Activated naive CD4-positive, alpha-beta T cell treated with anti-CD3 and anti-CD28 coated beads, Interleukin-2, amount 50 U/mL, for 24 hours (primary cell): Measurements from ENCODE around the gene HECTD4.
"Not testable (repeated sequence)": the region's sequence is repeated elsewhere in the genome, so short reads cannot be mapped to it uniquely, and the experiment has no call there.

Experiments
- H3K27ac Mint-ChIP-seq: one replicate; pipeline ENCODE4 v1.8.0; 2021; ENCODE audit warnings: mild to moderate bottlenecking, mixed read lengths
- H3K27me3 Mint-ChIP-seq: one replicate; pipeline ENCODE4 v1.8.0; 2021; ENCODE audit warnings: mixed read lengths
- H3K36me3 Mint-ChIP-seq: one replicate; pipeline ENCODE4 v1.8.0; 2021; ENCODE audit warnings: mixed read lengths
- H3K4me1 Mint-ChIP-seq: one replicate; pipeline ENCODE4 v1.8.0; 2021; ENCODE audit warnings: mixed read lengths
- H3K4me3 Mint-ChIP-seq: one replicate; pipeline ENCODE4 v1.8.0; 2021; ENCODE audit warnings: mild to moderate bottlenecking, mixed read lengths
- H3K9me3 Mint-ChIP-seq: one replicate; pipeline ENCODE4 v1.8.0; 2021; ENCODE audit warnings: mixed read lengths

Gene HECTD4

DNA sequence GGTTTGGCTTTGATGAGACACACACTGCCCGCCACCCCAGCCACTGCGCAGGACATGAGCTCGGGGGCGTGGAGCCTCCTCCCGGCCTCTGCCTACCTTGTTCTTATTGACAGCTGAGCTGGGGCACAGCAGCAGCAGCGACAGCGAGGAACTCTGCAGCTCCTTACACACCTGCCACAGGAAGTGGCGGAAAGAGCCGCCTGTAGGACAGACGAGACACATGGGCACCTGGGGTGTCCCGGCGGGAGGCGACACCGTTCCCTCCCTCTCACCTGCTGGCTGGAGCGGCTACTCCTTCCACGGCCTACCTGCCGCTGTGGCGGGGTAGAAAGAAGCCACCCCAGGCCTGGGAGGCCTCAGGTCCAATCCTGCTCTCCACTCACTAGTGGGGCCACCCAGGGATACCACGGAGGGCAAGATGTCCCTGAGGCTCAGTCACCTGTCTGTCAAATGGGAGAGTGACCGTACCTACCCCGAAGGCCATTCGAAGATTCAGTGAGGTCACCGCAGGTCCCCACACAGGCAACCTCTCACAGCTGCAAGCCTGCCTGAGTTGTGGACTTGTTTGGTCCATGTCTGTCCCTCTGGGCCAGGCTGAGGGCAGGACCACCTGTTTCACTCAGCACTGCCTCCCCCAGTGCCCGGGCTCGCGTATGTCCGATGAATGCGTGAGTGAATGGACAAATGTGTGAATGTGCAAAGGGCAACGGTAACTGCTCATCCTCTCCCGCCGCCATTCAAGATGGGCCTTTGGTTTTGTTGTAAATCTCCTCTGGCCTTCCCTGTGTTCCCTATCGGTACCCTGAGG lies 214.3 kb downstream of the HECTD4 start:
- Mint-ChIP-seq H3K36me3 (peaks cover under 1% of the 10 kb centered on the region), H3K4me3 (no peak overlapping the region), H3K27ac (no peak overlapping the region), H3K4me1 (peaks cover 7% of the 10 kb centered on the region), H3K27me3 (no peaks in the 10 kb centered on the region), H3K9me3 (no peaks in the 10 kb centered on the region)

DNA sequence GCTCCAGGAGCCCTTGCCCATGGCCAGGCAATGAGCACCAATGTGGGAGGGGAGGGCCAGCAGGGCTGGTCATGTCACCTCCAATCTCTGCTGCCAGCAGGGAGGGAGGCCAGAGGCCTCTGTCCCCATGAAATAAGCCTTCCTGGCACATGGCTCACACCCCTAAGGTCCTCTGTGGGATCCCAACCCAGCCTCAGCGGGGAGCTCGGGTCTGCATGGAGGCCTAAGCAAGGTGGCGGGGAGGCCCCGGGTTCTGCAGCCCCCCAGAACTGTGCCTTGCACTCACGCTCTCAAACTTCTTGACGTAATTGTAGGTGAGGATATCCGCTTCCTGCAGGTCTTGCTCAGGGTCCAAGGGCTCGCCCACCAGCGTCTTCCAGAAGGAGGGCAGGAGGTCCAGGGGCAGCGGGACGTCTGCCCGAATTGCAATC lies 215.2 kb downstream of the HECTD4 start:
- peaks cover 7% of the 10 kb centered on the region for H3K4me1 Mint-ChIP-seq
- H3K9me3 Mint-ChIP-seq = no peaks in the 10 kb centered on the region
- peaks cover 8% of the 10 kb centered on the region for H3K36me3 Mint-ChIP-seq
- no peak overlapping the region for H3K4me3 Mint-ChIP-seq
- no peaks in the 10 kb centered on the region for H3K27me3 Mint-ChIP-seq
- no peak overlapping the region for H3K27ac Mint-ChIP-seq

DNA sequence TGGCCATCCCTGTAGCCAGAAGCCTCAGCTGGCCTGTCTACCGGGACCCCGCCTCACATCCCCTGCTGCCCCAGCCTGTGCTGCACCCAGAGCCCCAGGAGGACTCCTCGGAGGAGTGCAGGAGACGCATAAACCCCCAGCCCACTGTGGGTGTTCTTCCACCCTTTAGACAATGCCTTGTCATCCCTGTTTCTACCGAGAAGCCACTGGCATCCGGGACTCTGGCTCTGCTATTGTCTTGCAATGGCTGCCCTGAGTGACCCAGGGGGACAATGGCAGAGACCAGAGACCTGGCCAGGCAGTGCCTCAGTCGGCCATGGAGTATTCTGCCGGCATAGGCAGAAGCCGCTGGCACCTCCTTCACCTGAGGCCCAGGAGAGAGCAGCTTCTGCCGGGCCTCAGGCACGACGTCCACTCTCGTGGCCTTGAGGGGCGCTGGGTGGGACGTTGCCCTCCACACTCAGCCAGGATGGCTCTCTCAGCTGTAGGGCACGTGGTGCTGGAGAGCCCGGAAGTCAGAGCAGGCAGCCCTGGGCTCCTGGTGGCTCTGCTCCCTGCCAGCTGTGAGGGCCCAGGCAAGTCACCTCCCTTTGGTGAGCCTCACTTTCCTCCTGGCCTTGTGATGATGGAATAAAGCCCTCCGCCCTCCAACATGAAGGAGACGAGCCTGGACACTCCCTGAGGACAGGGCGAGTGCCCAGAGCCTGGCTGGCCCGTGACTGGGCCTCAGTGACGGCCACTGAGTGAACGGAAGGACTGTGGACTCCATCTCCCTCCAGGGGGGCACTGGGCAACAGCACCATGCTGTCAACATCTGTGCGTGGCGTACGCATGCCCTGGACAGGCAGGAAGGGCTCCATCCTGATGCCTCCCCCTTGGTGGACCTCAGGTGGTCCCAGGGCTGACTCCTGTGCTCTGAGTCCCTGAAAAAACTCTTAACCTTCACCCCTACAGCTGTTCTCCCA lies 215.9 kb downstream of the HECTD4 start:
- Mint-ChIP-seq H3K36me3 (peaks cover 10% of the 10 kb centered on the region), H3K27ac (no peak overlapping the region), H3K9me3 (no peaks in the 10 kb centered on the region), H3K27me3 (no peaks in the 10 kb centered on the region), H3K4me3 (no peak overlapping the region), H3K4me1 (peaks cover 7% of the 10 kb centered on the region)

DNA sequence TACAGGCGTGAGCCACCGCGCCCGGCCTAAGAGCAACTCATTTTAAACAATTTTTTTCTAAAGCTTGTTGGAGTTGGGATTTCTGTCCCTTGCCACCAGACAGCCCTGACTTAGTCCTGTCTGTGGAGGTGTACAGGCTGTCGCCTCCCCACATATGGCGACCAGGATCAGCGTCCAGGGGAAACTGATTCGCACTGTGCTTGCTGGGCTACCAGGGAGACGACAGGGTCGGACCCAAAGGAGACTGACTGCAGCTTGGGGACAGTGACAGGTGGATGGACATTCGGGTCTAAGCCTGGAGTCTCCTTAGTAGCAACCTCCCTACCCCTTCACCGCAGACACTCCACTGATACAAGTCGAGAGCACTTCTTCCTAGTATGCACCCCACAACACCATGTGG lies 216.6 kb downstream of the HECTD4 start:
- no peaks in the 10 kb centered on the region for H3K9me3 Mint-ChIP-seq
- peaks cover 7% of the 10 kb centered on the region for H3K4me1 Mint-ChIP-seq
- H3K4me3 Mint-ChIP-seq = no peak overlapping the region
- no peak overlapping the region for H3K27ac Mint-ChIP-seq
- H3K27me3 Mint-ChIP-seq = no peaks in the 10 kb centered on the region
- peaks cover 14% of the 10 kb centered on the region for H3K36me3 Mint-ChIP-seq

DNA sequence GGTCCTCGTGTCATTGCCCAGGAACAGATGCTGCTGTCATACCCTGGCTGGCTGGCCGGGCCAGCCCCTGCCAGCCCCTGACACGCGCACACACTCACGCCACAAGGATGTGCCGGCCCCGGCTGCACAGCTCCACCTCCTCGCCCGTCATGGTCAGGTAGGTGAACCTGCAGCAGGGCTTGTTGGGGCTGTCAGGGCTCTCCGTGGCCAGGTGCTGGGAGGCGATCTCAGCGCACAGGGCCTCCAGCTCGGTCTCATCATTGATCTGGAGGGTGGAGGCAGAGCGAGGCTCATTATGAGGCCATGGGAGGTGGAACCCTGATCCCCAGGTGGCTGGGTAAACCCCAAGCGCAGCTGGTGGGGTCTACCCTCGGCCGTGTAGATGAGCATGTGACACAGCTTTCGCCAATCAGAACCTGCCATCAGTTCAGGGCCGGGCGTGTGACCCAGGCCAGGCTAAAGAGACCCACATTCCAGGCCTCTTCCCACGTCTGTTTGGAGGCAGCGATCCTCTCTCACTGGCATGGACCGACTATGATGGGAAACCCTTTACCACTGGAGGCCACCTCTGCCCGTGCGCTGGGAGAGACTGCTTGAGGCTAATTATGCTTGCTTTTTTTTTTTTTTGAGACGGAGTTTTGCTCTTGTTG lies 218.1 kb downstream of the HECTD4 start:
- Mint-ChIP-seq H3K27me3 (no peaks in the 10 kb centered on the region), H3K36me3 (peaks cover 23% of the 10 kb centered on the region), H3K4me3 (no peak overlapping the region), H3K27ac (no peak overlapping the region), H3K9me3 (no peaks in the 10 kb centered on the region), H3K4me1 (peaks cover 8% of the 10 kb centered on the region)

DNA sequence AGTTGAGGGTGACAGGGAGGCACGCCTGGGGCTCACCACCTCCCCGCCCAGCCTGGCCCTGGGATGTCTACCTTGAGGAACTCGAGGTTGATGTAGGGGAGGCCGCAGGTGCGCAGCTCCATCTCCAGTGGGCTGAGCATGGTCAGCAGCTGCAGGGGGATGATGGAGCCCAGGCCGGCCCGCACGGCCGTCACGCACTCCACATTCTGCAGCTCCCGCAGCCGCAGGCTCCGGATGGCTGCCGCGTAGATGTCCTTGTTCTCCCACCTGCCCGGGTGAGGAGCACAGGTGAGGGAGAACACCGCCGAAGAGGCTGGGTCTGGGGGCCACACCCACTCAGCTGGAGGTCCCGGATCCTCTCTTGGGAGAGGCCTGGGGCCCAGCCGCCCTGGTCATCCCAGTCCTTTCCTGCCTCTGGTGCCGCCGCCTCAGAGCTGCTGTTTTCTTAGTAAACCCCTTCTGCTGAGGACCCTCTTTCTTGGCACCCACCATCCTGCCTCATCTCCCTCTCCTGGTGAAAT lies 218.7 kb downstream of the HECTD4 start:
- H3K36me3 Mint-ChIP-seq = peaks cover 27% of the 10 kb centered on the region
- H3K4me1 Mint-ChIP-seq = peaks cover 15% of the 10 kb centered on the region
- H3K4me3 Mint-ChIP-seq = no peak overlapping the region
- H3K9me3 Mint-ChIP-seq = no peaks in the 10 kb centered on the region
- no peaks in the 10 kb centered on the region for H3K27me3 Mint-ChIP-seq
- H3K27ac Mint-ChIP-seq = no peak overlapping the region

DNA sequence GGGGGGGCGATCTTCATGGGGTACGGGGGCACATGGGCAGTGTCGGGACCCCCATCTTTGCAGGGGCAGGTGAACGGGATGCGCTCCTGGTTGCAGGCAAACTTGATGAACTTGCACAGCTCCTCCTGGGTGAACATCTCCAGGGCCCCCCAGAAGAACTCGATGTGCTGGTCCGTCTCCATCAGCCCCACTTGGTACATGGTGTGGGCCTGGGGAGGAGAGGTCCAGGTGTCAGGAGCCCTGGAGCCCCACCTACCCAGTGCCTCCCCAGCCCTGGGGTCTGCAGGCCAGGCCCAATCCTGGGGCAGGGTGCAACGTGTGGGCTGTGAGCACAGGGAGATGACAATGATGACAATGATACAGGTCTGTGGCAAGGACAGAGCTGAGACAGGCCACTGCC lies 219.2 kb downstream of the HECTD4 start:
- peaks cover 19% of the 10 kb centered on the region for H3K4me1 Mint-ChIP-seq

DNA sequence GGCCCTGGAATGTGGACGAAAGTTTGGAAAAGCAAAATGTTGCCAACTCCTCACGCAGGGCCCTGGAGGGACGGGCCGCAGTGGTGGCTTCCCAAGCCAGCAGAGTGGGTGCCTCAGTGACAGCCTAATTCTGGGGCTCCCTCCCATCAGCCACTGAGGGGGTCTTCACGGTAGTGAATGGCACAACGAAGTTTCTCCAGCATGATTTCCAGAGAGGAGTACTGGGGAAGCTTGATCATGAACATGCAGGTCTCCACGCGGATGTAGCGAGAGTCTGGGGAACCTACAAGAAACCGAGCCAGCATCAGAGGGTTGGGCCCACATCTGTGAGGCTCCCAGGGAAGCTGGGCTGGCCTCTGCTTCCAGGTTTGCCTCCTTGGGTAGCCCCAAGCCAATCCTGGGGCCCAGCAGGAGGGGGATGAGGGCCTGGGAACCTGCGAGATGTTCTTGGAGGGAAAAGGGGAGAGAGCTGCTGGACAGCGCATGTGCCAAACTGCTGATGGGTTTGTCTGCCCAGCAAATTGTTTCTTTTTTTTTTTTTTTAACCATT lies 219.9 kb downstream of the HECTD4 start:
- Mint-ChIP-seq H3K4me3 (no peak overlapping the region), H3K4me1 (peaks cover 26% of the 10 kb centered on the region), H3K36me3 (peaks cover 39% of the 10 kb centered on the region), H3K9me3 (peaks cover 11% of the 10 kb centered on the region), H3K27me3 (no peaks in the 10 kb centered on the region), H3K27ac (no peak overlapping the region)

More for the DNA sequence above, 219.2 kb downstream of the HECTD4 start:
- Mint-ChIP-seq H3K36me3 (peaks cover 32% of the 10 kb centered on the region), H3K27ac (no peak overlapping the region), H3K9me3 (peaks cover 5% of the 10 kb centered on the region), H3K4me3 (no peak overlapping the region), H3K27me3 (no peaks in the 10 kb centered on the region)

DNA sequence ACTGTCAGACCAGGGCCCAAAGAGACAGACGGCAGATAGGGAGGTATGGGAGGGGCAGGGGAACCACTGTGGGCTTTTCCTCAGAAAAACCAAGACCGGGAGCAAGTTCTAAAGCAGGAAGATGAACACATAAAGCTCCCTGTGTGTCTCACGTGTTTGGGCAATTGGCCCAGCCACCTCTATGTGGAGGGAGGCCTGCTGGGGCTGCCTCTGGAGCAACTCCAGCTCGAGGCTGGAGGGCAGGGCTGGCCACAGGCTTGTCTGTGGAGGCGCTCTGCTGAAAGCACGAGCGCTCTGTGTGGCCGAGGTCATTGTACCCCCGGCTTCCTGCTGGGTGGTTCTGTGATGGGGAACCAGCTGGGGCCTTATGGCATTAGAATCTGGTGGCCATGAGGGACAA lies 220.5 kb downstream of the HECTD4 start:
- peaks cover 45% of the 10 kb centered on the region for H3K36me3 Mint-ChIP-seq
- H3K27ac Mint-ChIP-seq = no peak overlapping the region
- H3K9me3 Mint-ChIP-seq = peaks cover 11% of the 10 kb centered on the region
- no peak overlapping the region for H3K4me3 Mint-ChIP-seq
- H3K4me1 Mint-ChIP-seq = peaks cover 26% of the 10 kb centered on the region
- no peaks in the 10 kb centered on the region for H3K27me3 Mint-ChIP-seq

DNA sequence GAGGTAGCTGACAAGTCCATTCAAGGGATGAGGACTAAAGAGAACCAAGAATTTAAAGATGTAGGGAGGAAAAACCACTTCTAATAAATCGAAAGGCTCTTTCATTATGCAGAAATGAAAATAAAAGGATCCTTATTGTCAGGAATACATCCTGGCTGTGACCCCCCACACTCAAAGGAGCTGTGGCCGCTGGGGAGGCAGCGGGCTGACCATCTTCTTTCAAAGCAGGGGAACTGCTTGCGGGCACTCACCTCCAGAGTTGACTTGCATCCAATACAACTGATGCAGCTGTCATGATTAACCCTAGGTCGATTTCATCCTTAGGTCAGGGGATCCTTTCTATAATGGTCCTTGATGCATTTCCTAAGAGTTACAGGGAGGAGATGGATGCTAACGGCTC lies 221.6 kb downstream of the HECTD4 start:
- Mint-ChIP-seq H3K4me1 (peaks cover 26% of the 10 kb centered on the region), H3K27ac (no peak overlapping the region), H3K4me3 (no peak overlapping the region), H3K9me3 (peaks cover 18% of the 10 kb centered on the region), H3K36me3 (peaks cover 54% of the 10 kb centered on the region), H3K27me3 (no peaks in the 10 kb centered on the region)

DNA sequence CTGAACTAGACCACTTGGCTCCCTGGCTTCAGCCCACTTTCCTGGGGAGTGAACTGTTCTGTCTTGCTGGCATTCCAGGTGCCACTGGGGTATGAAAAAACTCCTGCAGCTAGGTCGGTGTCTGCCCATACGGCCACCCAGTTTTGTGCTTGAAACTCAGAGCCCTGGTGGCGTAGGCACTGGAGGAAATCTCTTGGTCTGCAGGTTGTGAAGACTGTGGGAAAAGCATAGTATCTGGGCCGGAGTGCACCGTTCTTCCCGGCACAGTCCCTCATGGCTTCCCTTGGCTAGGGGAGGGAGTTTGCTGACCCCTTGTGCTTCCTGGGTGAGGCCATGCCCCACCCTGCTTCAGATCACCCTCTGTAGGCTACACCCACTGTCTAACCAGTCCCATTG lies 223.1 kb downstream of the HECTD4 start:
- H3K4me3 Mint-ChIP-seq = peak overlapping the region; percentile 7
- H3K4me1 Mint-ChIP-seq = peaks cover 26% of the 10 kb centered on the region
- H3K9me3 Mint-ChIP-seq = peaks cover 18% of the 10 kb centered on the region

DNA sequence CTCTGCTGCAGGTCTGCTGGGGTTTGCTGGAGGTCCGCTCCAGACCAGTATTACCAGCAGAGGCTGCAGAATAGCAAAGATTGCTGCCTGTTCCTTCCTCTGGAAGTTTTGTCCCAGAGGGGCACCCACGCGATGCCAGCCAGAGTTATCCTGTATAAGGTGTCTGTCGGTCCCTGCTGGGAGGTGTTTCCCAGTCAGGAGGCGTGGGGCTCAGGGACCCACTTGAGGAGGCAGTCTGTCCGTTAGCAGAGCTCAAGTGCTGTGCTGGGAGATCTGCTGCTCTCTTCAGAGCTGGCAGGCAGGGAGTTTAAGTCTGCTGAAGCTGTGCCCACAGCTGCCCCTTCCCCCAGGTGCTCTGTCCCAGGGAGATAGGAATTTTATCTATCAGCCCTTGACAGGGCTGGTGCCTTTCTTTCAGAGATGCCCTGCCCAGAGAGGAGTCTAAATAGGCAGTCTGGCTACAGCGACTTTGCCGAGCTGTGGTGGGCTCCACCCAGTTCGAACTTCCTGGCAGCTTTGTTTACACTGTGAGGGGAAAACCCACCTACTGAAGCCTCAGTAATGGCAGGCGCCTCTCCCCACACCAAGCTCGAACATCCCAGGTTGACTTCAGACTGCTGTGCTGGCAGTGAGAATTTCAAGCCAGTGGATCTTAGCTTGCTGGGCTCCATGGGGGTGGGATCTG lies 223.6 kb downstream of the HECTD4 start:
- H3K4me3 Mint-ChIP-seq, H3K27me3 Mint-ChIP-seq: not testable (repeated sequence)
- Mint-ChIP-seq H3K36me3 (peaks cover 67% of the 10 kb centered on the region), H3K27ac (peak overlapping the region; percentile 23), H3K4me1 (peaks cover 26% of the 10 kb centered on the region), H3K9me3 (peaks cover 18% of the 10 kb centered on the region)

More for the DNA sequence above, 223.1 kb downstream of the HECTD4 start:
- Mint-ChIP-seq H3K27me3 (no peaks in the 10 kb centered on the region), H3K27ac (no peak overlapping the region), H3K36me3 (peaks cover 63% of the 10 kb centered on the region)

DNA sequence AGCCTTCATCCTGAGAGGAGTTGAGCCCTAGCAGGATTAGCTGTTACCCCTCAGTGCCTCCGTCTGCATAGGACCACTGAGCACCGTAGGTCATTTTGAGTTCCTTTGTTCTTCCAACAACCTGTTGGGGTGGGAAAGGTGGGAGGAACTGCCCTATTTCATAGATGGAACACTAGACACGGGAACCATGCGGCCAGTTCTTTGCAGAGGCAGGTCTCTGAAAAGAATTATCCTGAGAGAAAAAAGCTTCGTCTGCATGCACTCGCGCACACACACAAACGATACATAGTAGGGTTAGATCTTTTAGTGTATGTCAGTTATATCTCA lies 228.4 kb downstream of the HECTD4 start:
- Mint-ChIP-seq H3K36me3 (peaks cover 62% of the 10 kb centered on the region), H3K27ac (no peak overlapping the region), H3K9me3 (peaks cover 18% of the 10 kb centered on the region), H3K27me3 (no peaks in the 10 kb centered on the region), H3K4me1 (peaks cover 14% of the 10 kb centered on the region), H3K4me3 (no peak overlapping the region)

DNA sequence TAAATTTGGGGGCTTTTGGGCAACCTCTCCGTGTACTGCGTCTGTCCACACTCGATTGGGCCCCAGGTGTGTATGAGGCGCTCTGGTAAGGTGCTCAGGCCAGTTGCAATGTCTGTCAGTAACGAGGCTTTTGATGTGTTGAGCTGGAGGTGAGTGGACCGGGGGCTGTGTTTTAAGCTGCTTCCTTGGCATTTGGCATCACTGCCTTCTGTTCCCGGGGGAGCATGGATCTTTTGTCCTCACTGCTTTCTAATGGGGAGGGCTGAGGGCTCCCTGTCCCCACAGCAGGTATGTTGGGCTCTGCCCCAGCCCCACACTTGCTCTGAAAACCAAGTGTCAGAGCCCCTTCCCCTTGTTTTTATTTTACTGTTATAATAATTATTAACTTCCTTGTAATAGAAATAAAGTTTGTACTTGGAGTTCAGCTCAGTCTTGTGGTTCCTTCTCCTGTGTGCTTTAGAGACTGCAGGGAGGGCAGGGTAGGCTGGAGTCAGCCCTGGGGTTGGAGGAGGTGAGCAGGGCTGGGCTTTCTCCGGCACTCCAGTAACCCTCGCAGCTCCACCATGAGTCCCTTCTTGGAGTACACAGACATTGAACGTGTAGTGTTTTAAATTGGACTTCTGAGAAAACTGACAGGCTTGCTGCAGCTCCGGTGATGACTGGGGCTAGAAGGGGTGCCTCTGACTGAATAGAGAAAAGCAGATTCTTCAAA lies 228.9 kb downstream of the HECTD4 start:
- Mint-ChIP-seq H3K9me3 (peaks cover 16% of the 10 kb centered on the region), H3K4me3 (no peak overlapping the region), H3K27me3 (no peaks in the 10 kb centered on the region), H3K4me1 (peaks cover 9% of the 10 kb centered on the region), H3K36me3 (peaks cover 57% of the 10 kb centered on the region), H3K27ac (no peak overlapping the region)
